Ishikawa (cell line): Measurements from ENCODE around the gene CAMTA1.

Source experiments
- CEBPB ChIP-seq: IDR thresholded peaks from 2 replicates; pipeline ENCODE4 v1.6.1; 2012
- CREB1 ChIP-seq: IDR thresholded peaks from 2 replicates; pipeline ENCODE4 v1.6.1; 2012; ENCODE audit warnings: low read depth
- EGR1 ChIP-seq: IDR thresholded peaks from 2 replicates; pipeline ENCODE4 v1.6.1; 2012
- EP300 ChIP-seq: IDR thresholded peaks from 2 replicates; pipeline ENCODE4 v1.6.1; 2012; ENCODE audit warnings: borderline replicate concordance
- FOXM1 ChIP-seq: IDR thresholded peaks from 2 replicates; pipeline ENCODE4 v1.6.1; 2012; ENCODE audit warnings: low read depth, borderline replicate concordance
- MAX ChIP-seq: IDR thresholded peaks from 2 replicates; pipeline ENCODE4 v1.6.1; 2012
- NFIC ChIP-seq: IDR thresholded peaks from 2 replicates; pipeline ENCODE4 v1.6.1; 2012
- RAD21 ChIP-seq: IDR thresholded peaks from 2 replicates; pipeline ENCODE4 v1.6.1; 2012; ENCODE audit warnings: low read depth
- REST ChIP-seq: IDR thresholded peaks from 2 replicates; pipeline ENCODE4 v1.6.1; 2012; ENCODE audit warnings: low read depth, mild to moderate bottlenecking
- TAF1 ChIP-seq: IDR thresholded peaks from 2 replicates; pipeline ENCODE4 v1.6.1; 2012; ENCODE audit warnings: low read depth, mild to moderate bottlenecking
- TCF12 ChIP-seq: IDR thresholded peaks from 2 replicates; pipeline ENCODE4 v1.6.1; 2012; ENCODE audit warnings: low read depth
- USF1 ChIP-seq: IDR thresholded peaks from 2 replicates; pipeline ENCODE4 v1.6.1; 2012
- YY1 ChIP-seq: IDR thresholded peaks from 2 replicates; pipeline ENCODE4 v1.6.1; 2012; ENCODE audit warnings: low read depth
- ZBTB7A ChIP-seq: IDR thresholded peaks from 2 replicates; pipeline ENCODE4 v1.6.1; 2012; ENCODE audit warnings: low read depth

- no peak for TF ChIP-seq EP300
- no peak for TF ChIP-seq CREB1
- TF ChIP-seq CEBPB = no peak
- TF ChIP-seq RAD21 = no peak
- no peak for TF ChIP-seq YY1
- no peak for TF ChIP-seq REST
- TF ChIP-seq EGR1 = no peak
- no peak for TF ChIP-seq TCF12
- TF ChIP-seq ZBTB7A = no peak
- no peak for TF ChIP-seq FOXM1
- TF ChIP-seq NFIC = no peak
- TF ChIP-seq TAF1 = no peak
- TF ChIP-seq MAX = no peak
- no peak for TF ChIP-seq USF1
These were observed 719.1 kb downstream of the CAMTA1 start for GRCh38 chr1:7504438-7504720.
